Measurements from ENCODE around the gene ATOSA. TPM values are rescaled to one million over a fixed set of nuclear protein-coding genes. Genes with fewer than 3 reads are reported as not detected.
A peak's percentile ranks its signal among the peaks of the same experiment; 100 is the strongest.

Gene ATOSA
- total RNA-seq, 2 experiments from 2014 or later: 18.2 to 19.3 TPM

- H3K27ac Mint-ChIP-seq: peak overlapping the region; percentile 46
- intact Hi-C loops (cut with micrococcal nuclease): loop anchor here (2.0 kb wide), 1 partner anchor 31 kb away; the partner anchor contains the start of gene ATOSA
- ChIA-PET CTCF (interaction anchor here (0.6 to 1.8 kb wide), 4 partner anchors 18 to 369 kb away, joined by 3 to 5 read pairs (median 3); no protein-coding TSS in a partner anchor), POLR2A (interaction anchor here (1.0 kb wide), 1 partner anchor 28 kb away, joined by 4 read pairs; no protein-coding TSS in a partner anchor)
- no peaks in the 10 kb centered on the region for H3K9me3 Mint-ChIP-seq
- H3K36me3 Mint-ChIP-seq: no peaks in the 10 kb centered on the region
- peaks cover 10% of the 10 kb centered on the region for H3K4me1 Mint-ChIP-seq (ENCODE audit: low read depth)
- no peak overlapping the region for H3K4me3 Mint-ChIP-seq
- DNase-seq: peak; percentile 17
- H3K27me3 Mint-ChIP-seq: no peaks in the 10 kb centered on the region
Observed at GRCh38 chr15:52710050-52710707, 31.0 kb upstream of the ATOSA start.

- Mint-ChIP-seq H3K36me3 (no peaks in the 10 kb centered on the region), H3K4me3 (no peak overlapping the region), H3K9me3 (no peaks in the 10 kb centered on the region), H3K4me1 (ENCODE audit: low read depth) (peaks cover 10% of the 10 kb centered on the region), H3K27me3 (no peaks in the 10 kb centered on the region), H3K27ac (no peak overlapping the region)
- intact Hi-C loops (cut with micrococcal nuclease): no loop called here
- ChIA-PET CTCF (interaction anchor here (0.6 to 0.9 kb wide), 2 partner anchors 18 to 182 kb away, joined by 3 read pairs; no protein-coding TSS in a partner anchor), POLR2A (no interaction called here)
- DNase-seq: no peak
Observed at GRCh38 chr15:52709187-52709981, 30.2 kb upstream of the ATOSA start.

GRCh38 chr15:52706091-52706490 lies 26.9 kb upstream of the ATOSA start:
- no peaks in the 10 kb centered on the region for H3K9me3 Mint-ChIP-seq
- peaks cover 10% of the 10 kb centered on the region for H3K4me1 Mint-ChIP-seq (ENCODE audit: low read depth)
- H3K4me3 Mint-ChIP-seq: no peak overlapping the region
- intact Hi-C loops (cut with micrococcal nuclease): no loop called here
- POLR2A ChIA-PET: no interaction called here
- H3K36me3 Mint-ChIP-seq: no peaks in the 10 kb centered on the region
- H3K27ac Mint-ChIP-seq: no peak overlapping the region
- peaks cover 3% of the 10 kb centered on the region for H3K27me3 Mint-ChIP-seq
- CTCF ChIA-PET: no interaction called here
- DNase-seq: no peak

GRCh38 chr15:52702390-52702789 lies 23.2 kb upstream of the ATOSA start:
- Mint-ChIP-seq H3K27ac (no peak overlapping the region), H3K4me1 (ENCODE audit: low read depth) (no peaks in the 10 kb centered on the region), H3K9me3 (no peaks in the 10 kb centered on the region), H3K27me3 (peaks cover 3% of the 10 kb centered on the region), H3K36me3 (no peaks in the 10 kb centered on the region), H3K4me3 (no peak overlapping the region)
- POLR2A ChIA-PET: no interaction called here
- CTCF ChIA-PET: no interaction called here
- intact Hi-C loops (cut with micrococcal nuclease): no loop called here
- DNase-seq: no peak

- Mint-ChIP-seq H3K27ac (no peak overlapping the region), H3K9me3 (no peaks in the 10 kb centered on the region), H3K4me3 (no peak overlapping the region), H3K4me1 (ENCODE audit: low read depth) (no peaks in the 10 kb centered on the region), H3K36me3 (no peaks in the 10 kb centered on the region), H3K27me3 (peaks cover 3% of the 10 kb centered on the region)
- intact Hi-C loops (cut with micrococcal nuclease): no loop called here
- ChIA-PET POLR2A (no interaction called here), CTCF (no interaction called here)
- DNase-seq: no peak
Observed at GRCh38 chr15:52699457-52699856, 20.3 kb upstream of the ATOSA start.

- POLR2A ChIA-PET: no interaction called here
- DNase-seq: no peak
- Mint-ChIP-seq H3K27me3 (peaks cover 3% of the 10 kb centered on the region), H3K4me1 (ENCODE audit: low read depth) (no peaks in the 10 kb centered on the region), H3K36me3 (no peaks in the 10 kb centered on the region), H3K27ac (no peak overlapping the region), H3K9me3 (no peaks in the 10 kb centered on the region), H3K4me3 (no peak overlapping the region)
- CTCF ChIA-PET: no interaction called here
- intact Hi-C loops (cut with micrococcal nuclease): no loop called here
Observed at GRCh38 chr15:52698514-52698913, 19.3 kb upstream of the ATOSA start.

GRCh38 chr15:52697051-52697450 lies 17.9 kb upstream of the ATOSA start:
- intact Hi-C loops (cut with micrococcal nuclease): no loop called here
- ChIA-PET POLR2A (no interaction called here), CTCF (no interaction called here)
- Mint-ChIP-seq H3K27ac (no peak overlapping the region), H3K4me3 (no peak overlapping the region), H3K9me3 (no peaks in the 10 kb centered on the region), H3K4me1 (ENCODE audit: low read depth) (no peaks in the 10 kb centered on the region), H3K36me3 (no peaks in the 10 kb centered on the region), H3K27me3 (peaks cover under 1% of the 10 kb centered on the region)
- no peak for DNase-seq

GRCh38 chr15:52695154-52695553 lies 16.0 kb upstream of the ATOSA start:
- CTCF ChIA-PET: no interaction called here
- POLR2A ChIA-PET: no interaction called here
- Mint-ChIP-seq H3K36me3 (no peaks in the 10 kb centered on the region), H3K9me3 (no peaks in the 10 kb centered on the region), H3K4me1 (ENCODE audit: low read depth) (no peaks in the 10 kb centered on the region), H3K27ac (no peak overlapping the region), H3K4me3 (no peak overlapping the region), H3K27me3 (no peaks in the 10 kb centered on the region)
- intact Hi-C loops (cut with micrococcal nuclease): no loop called here
- DNase-seq: no peak

- Mint-ChIP-seq H3K27me3 (no peaks in the 10 kb centered on the region), H3K4me1 (ENCODE audit: low read depth) (no peaks in the 10 kb centered on the region), H3K9me3 (no peaks in the 10 kb centered on the region), H3K36me3 (no peaks in the 10 kb centered on the region), H3K27ac (no peak overlapping the region), H3K4me3 (no peak overlapping the region)
- DNase-seq: no peak
- CTCF ChIA-PET: no interaction called here
- intact Hi-C loops (cut with micrococcal nuclease): no loop called here
- POLR2A ChIA-PET: no interaction called here
Observed at GRCh38 chr15:52689562-52689961, 10.4 kb upstream of the ATOSA start.

GRCh38 chr15:52683580-52683979 lies 4.4 kb upstream of the ATOSA start:
- ChIA-PET POLR2A (interaction anchor here (0.5 to 0.7 kb wide), 2 partner anchors 21 to 125 kb away, joined by 3 read pairs; no protein-coding TSS in a partner anchor), CTCF (no interaction called here)
- peaks cover 31% of the 10 kb centered on the region for H3K4me1 Mint-ChIP-seq (ENCODE audit: low read depth)
- no peaks in the 10 kb centered on the region for H3K27me3 Mint-ChIP-seq
- H3K36me3 Mint-ChIP-seq: peaks cover 4% of the 10 kb centered on the region
- no peak overlapping the region for H3K4me3 Mint-ChIP-seq
- no peak overlapping the region for H3K27ac Mint-ChIP-seq
- intact Hi-C loops (cut with micrococcal nuclease): loop anchor here (1.0 kb wide), 1 partner anchor 427 kb away; no protein-coding TSS in a partner anchor
- no peaks in the 10 kb centered on the region for H3K9me3 Mint-ChIP-seq
- no peak for DNase-seq

- Mint-ChIP-seq H3K27ac (no peak overlapping the region), H3K4me1 (ENCODE audit: low read depth) (peaks cover 31% of the 10 kb centered on the region), H3K9me3 (no peaks in the 10 kb centered on the region), H3K27me3 (no peaks in the 10 kb centered on the region), H3K36me3 (peaks cover 4% of the 10 kb centered on the region), H3K4me3 (no peak overlapping the region)
- DNase-seq: no peak
- intact Hi-C loops (cut with micrococcal nuclease): loop anchor here (1.0 kb wide), 2 partner anchors 53 to 426 kb away; no protein-coding TSS in a partner anchor
- ChIA-PET POLR2A (no interaction called here), CTCF (interaction anchor here (1.0 kb wide), 1 partner anchor 426 kb away, joined by 4 read pairs; no protein-coding TSS in a partner anchor)
Observed at GRCh38 chr15:52682781-52683180, 3.6 kb upstream of the ATOSA start.

- no peak overlapping the region for H3K4me3 Mint-ChIP-seq
- POLR2A ChIA-PET: interaction anchor here (1.0 kb wide), 1 partner anchor 29 kb away, joined by 4 read pairs; no protein-coding TSS in a partner anchor
- peaks cover 4% of the 10 kb centered on the region for H3K36me3 Mint-ChIP-seq
- H3K27ac Mint-ChIP-seq: peak overlapping the region; percentile 43
- CTCF ChIA-PET: interaction anchor here (1.0 kb wide), 1 partner anchor 425 kb away, joined by 4 read pairs; no protein-coding TSS in a partner anchor
- intact Hi-C loops (cut with micrococcal nuclease): loop anchor here (1.0 kb wide), 1 partner anchor 53 kb away; no protein-coding TSS in a partner anchor
- no peak for DNase-seq
- no peaks in the 10 kb centered on the region for H3K27me3 Mint-ChIP-seq
- no peaks in the 10 kb centered on the region for H3K9me3 Mint-ChIP-seq
- H3K4me1 Mint-ChIP-seq (ENCODE audit: low read depth): peaks cover 35% of the 10 kb centered on the region
Observed at GRCh38 chr15:52682200-52682599, 3.0 kb upstream of the ATOSA start.

Data from activated CD4-positive, alpha-beta memory T cell treated with anti-CD3 and anti-CD28 coated beads for 36 hours (primary cell).